GM19463 (cell line): ENCODE measurements around the gene WTAP.
"Not testable (repeated sequence)": the region's sequence is repeated elsewhere in the genome, so short reads cannot be mapped to it uniquely, and the experiment has no call there.

Experiments
- ATAC-seq: cut with Tn5 transposase; IDR thresholded peaks from one replicate; pipeline ENCODE4 v1.9.1; 2021; ENCODE audit warnings: mild to moderate bottlenecking, moderate library complexity; ENCODE audit not compliant: unreplicated experiment

Gene WTAP

GRCh38 chr6:159727717-159728445, 575 bp downstream of the WTAP start:
- peak; percentile 34 for ATAC-seq

GRCh38 chr6:159728531-159728964, 1.2 kb downstream of the WTAP start:
- no peak for ATAC-seq

- ATAC-seq, result no peak
Measured at GRCh38 chr6:159729598-159730331, 2.5 kb downstream of the WTAP start.

- no peak for ATAC-seq
Measured at GRCh38 chr6:159730332-159730676, 3.0 kb downstream of the WTAP start.

GRCh38 chr6:159732550-159732949, 5.2 kb downstream of the WTAP start:
- ATAC-seq, result not testable (repeated sequence)

GRCh38 chr6:159733395-159733794, 6.1 kb downstream of the WTAP start:
- not testable (repeated sequence) for ATAC-seq

- no peak for ATAC-seq
Measured at GRCh38 chr6:159736908-159737307, 9.6 kb downstream of the WTAP start.

GRCh38 chr6:159739341-159739740, 12.0 kb downstream of the WTAP start:
- no peak for ATAC-seq

GRCh38 chr6:159742165-159742564, 14.9 kb downstream of the WTAP start:
- no peak for ATAC-seq

- ATAC-seq, result no peak
Measured at GRCh38 chr6:159745081-159745480, 17.8 kb downstream of the WTAP start.

- no peak for ATAC-seq
Measured at GRCh38 chr6:159746759-159747158, 19.5 kb downstream of the WTAP start.

- not testable (repeated sequence) for ATAC-seq
Measured at GRCh38 chr6:159748127-159748526, 20.8 kb downstream of the WTAP start.

GRCh38 chr6:159751448-159751847, 24.1 kb downstream of the WTAP start:
- ATAC-seq, result no peak

GRCh38 chr6:159753081-159753872, 26.0 kb downstream of the WTAP start:
- no peak for ATAC-seq

GRCh38 chr6:159754401-159754800, 27.1 kb downstream of the WTAP start:
- ATAC-seq, result no peak

- ATAC-seq, result no peak
Measured at GRCh38 chr6:159754959-159755914, 27.9 kb downstream of the WTAP start.

- no peak for ATAC-seq
Measured at GRCh38 chr6:159756508-159756907, 29.2 kb downstream of the WTAP start.

- no peak for ATAC-seq
Measured at GRCh38 chr6:159758031-159759001, 31.0 kb downstream of the WTAP start.

GRCh38 chr6:159759645-159760044, 32.3 kb downstream of the WTAP start:
- ATAC-seq, result no peak
